OCI-LY7 (cell line): ENCODE results near the gene MSS51. TPM values are rescaled to one million over a fixed set of nuclear protein-coding genes. Genes with fewer than 3 reads are reported as not detected.

Experiments used
- BruUV-seq: library from RNA; stranded (reverse); fragments of 400-500 nt; replicated peaks from 2 replicates; lab custom pipeline; 2021; lab: Mats Ljungman, UMichigan
- CTCF ChIA-PET: fragments of 300-600 bp; sonication (Branson Sonifier 250); formaldehyde crosslinking; loops from one replicate; lab custom pipeline; 2022; ENCODE audit warnings: antibody characterized with exemption; ENCODE audit not compliant: unreplicated experiment; lab: Charles Lee
- POLR2A ChIA-PET: fragments of 300-600 bp; sonication (Branson Sonifier 250); formaldehyde crosslinking; loops from one replicate; lab custom pipeline; 2022; ENCODE audit warnings: antibody characterized with exemption; lab: Charles Lee
- DNase-seq: peaks from one replicate; pipeline ENCODE4 v3.0.0-alpha.2; 2015; ENCODE audit warnings: low spot score
- H2AFZ ChIP-seq: fragments of 200-600 bp; sonication (generic), shearing (Covaris generic); 2 replicates; pipeline ENCODE4 v1.6.1; 2014; ENCODE audit warnings: mild to moderate bottlenecking, antibody characterized with exemption, low read length, moderate library complexity
- H3K27ac ChIP-seq: fragments of 200-600 bp; sonication (generic); 2 replicates; pipeline ENCODE4 v1.5.1; 2014; ENCODE audit warnings: mixed run types, low read depth, mild to moderate bottlenecking, moderate library complexity, low read length, inconsistent platforms; ENCODE audit not compliant: poor library complexity, severe bottlenecking
- H3K36me3 ChIP-seq: fragments of 200-600 bp; sonication (generic); 2 replicates; pipeline ENCODE4 v1.6.1; 2014; ENCODE audit warnings: mild to moderate bottlenecking, antibody characterized with exemption, low read length, moderate library complexity, mixed read lengths; ENCODE audit not compliant: insufficient read depth
- H3K4me1 ChIP-seq: fragments of 200-600 bp; sonication (generic); 2 replicates; pipeline ENCODE4 v1.5.1; 2014; ENCODE audit warnings: mild to moderate bottlenecking, low read length; ENCODE audit not compliant: insufficient read depth, poor library complexity, severe bottlenecking
- H3K4me2 ChIP-seq: fragments of 200-600 bp; sonication (generic); 2 replicates; pipeline ENCODE4 v1.6.1; 2014; ENCODE audit warnings: mild to moderate bottlenecking, low read length
- H3K4me3 ChIP-seq: fragments of 200-600 bp; sonication (generic); 2 replicates; pipeline ENCODE4 v1.5.1; 2014; ENCODE audit warnings: mild to moderate bottlenecking, low read depth, low read length; ENCODE audit not compliant: poor library complexity, severe bottlenecking
- H3K79me2 ChIP-seq: fragments of 200-600 bp; sonication (generic); 2 replicates; pipeline ENCODE4 v1.6.1; 2016; ENCODE audit warnings: low read depth, mild to moderate bottlenecking, low read length, moderate library complexity, mixed read lengths; ENCODE audit not compliant: insufficient read depth
- H3K9me2 ChIP-seq: fragments of 200-600 bp; sonication (generic); 2 replicates; pipeline ENCODE4 v1.6.1; 2016; ENCODE audit warnings: mild to moderate bottlenecking, low read length, mixed read lengths; ENCODE audit not compliant: insufficient read depth
- H3K9me3 ChIP-seq: fragments of 200-600 bp; sonication (generic); 2 replicates; pipeline ENCODE4 v1.6.1; 2014; ENCODE audit warnings: mild to moderate bottlenecking, mixed run types, low read length, mixed read lengths
- H4K20me1 ChIP-seq: fragments of 200-600 bp; sonication (generic); 2 replicates; pipeline ENCODE4 v1.6.1; 2014; ENCODE audit warnings: mild to moderate bottlenecking, antibody characterized with exemption, low read length, moderate library complexity, mixed read lengths; ENCODE audit not compliant: insufficient read depth
- CTCF ChIP-seq: fragments of 200-600 bp; sonication (generic); conservative IDR thresholded peaks from 2 replicates; pipeline ENCODE4 v1.5.1; 2014; ENCODE audit warnings: mild to moderate bottlenecking, antibody characterized with exemption, low read length, moderate library complexity, mixed read lengths
- EZH2phosphoT487 ChIP-seq: fragments of 200-600 bp; sonication (generic); IDR thresholded peaks from 2 replicates; pipeline ENCODE4 v1.6.1; 2018; ENCODE audit warnings: low read depth, borderline replicate concordance, mild to moderate bottlenecking, mixed run types, antibody characterized with exemption, low read length, moderate library complexity, mixed read lengths
- intact Hi-C: fragments of 100-400 bp; cut with micrococcal nuclease; formaldehyde crosslinking; loops from one replicate; pipeline ENCODE4 v1.10.0; 2022; ENCODE audit not compliant: unreplicated experiment
- total RNA-seq, 2 experiments: library from RNA; depleted of rRNA in 1 of 2; stranded (reverse); fragments of >200 nt in 1 of 2; shearing (Covaris generic) in 1 of 2; gene quantifications; 2 replicates each; pipeline ENCODE4 v1.2.3, GENCODE V29; 2014 to 2022

Gene MSS51
- total RNA-seq, 2 experiments from 2014 or later = 3.9 to 4.2 TPM

DNA sequence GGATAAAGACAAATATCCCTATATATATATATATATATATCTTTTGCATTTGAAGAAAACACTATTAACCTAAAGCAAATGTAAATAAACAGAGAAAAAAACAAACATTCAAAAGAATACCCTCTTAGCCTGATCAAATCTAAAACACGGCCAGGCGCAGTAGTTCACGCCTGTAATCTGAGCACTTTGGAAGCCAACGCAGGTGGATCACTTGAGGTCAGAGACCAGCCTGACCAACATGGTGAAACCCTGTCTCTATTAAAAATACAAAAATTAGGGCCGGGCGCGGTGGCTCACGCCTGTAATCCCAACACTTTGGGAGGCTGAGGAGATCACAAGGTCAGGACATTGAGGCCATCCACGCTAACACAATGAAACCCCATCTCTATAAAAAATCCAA is 28.7 kb downstream of the MSS51 start:
- intact Hi-C loops = no loop called here
- no peak overlapping the region for H3K27ac ChIP-seq
- no TSS peak for BruUV-seq
- no peak overlapping the region for H3K4me2 ChIP-seq
- no peak overlapping the region for H2AFZ ChIP-seq
- H3K4me1 ChIP-seq = peaks cover 12% of the 10 kb centered on the region
- no peaks in the 10 kb centered on the region for H3K9me2 ChIP-seq
- H3K36me3 ChIP-seq = peaks cover 24% of the 10 kb centered on the region
- CTCF ChIA-PET = no interaction called here
- H3K9me3 ChIP-seq = 0 out of 2 replicates have a peak, but pooled peaks cover 5% of the 10 kb centered on the region
- H3K4me3 ChIP-seq = no peak overlapping the region
- TF ChIP-seq EZH2phosphoT487 (no peak), CTCF (no peak)
- peaks cover 83% of the 10 kb centered on the region for H3K79me2 ChIP-seq
- DNase-seq = no peak
- POLR2A ChIA-PET = no interaction called here
- H4K20me1 ChIP-seq = 0 out of 2 replicates have a peak, but pooled peaks cover 7% of the 10 kb centered on the region

DNA sequence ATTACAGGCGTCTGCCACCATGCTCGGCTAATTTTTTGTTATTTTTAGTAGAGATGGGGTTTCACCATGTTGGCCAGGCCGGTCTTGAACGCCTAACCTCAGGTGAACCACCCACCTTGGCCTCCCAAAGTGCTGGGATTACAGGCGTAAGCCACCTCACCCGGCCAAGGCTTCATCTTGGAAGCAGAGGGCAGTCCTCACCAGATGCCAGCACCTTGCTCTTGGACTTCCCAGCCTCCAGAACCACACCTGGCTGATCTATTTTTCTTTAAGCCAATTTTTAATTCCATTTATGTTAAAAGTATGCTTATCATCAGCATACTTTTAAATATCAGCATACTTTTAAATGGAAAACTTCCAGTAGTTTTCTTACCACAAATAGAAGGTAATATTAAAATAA is 31.7 kb downstream of the MSS51 start:
- Histone ChIP-seq H3K27ac (no peak overlapping the region), H3K4me2 (no peak overlapping the region), H3K9me2 (no peaks in the 10 kb centered on the region), H3K36me3 (peaks cover 32% of the 10 kb centered on the region), H4K20me1 (no peaks in the 10 kb centered on the region), H3K9me3 (0 out of 2 replicates have a peak, but pooled peaks cover 5% of the 10 kb centered on the region), H3K79me2 (peaks cover 53% of the 10 kb centered on the region), H3K4me3 (no peak overlapping the region), H3K4me1 (peaks cover 18% of the 10 kb centered on the region), H2AFZ (no peak overlapping the region)
- TF ChIP-seq CTCF = no peak
- TF ChIP-seq EZH2phosphoT487 = no peak
- BruUV-seq = no TSS peak
- POLR2A ChIA-PET = interaction anchor here (0.6 to 1.0 kb wide), 4 partner anchors 10 to 1658 kb away, joined by 3 read pairs; no protein-coding TSS in a partner anchor
- no peak for DNase-seq
- intact Hi-C loops = no loop called here
- CTCF ChIA-PET = no interaction called here

DNA sequence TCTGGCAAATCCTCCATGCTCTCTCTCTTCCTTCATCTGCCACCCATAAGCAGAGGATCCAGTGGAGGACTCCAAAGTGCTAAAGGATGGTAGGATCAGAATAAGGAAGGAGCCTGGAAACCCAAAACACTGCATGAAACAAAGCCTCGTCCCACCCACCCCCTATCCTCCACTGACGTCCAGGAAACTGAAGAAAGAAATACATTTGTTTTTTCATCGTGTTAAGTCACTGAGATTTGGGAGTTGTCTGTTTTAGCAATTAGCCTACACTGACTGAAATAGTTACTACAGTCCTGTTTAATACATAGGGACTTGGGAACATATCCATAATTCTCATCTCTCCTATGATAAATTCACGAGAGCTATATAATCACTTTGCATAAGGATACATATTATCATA is 34.3 kb downstream of the MSS51 start:
- intact Hi-C loops = no loop called here
- Histone ChIP-seq H4K20me1 (no peaks in the 10 kb centered on the region), H3K4me2 (no peak overlapping the region), H3K4me3 (no peak overlapping the region), H3K9me3 (0 out of 2 replicates have a peak, but pooled peaks cover 5% of the 10 kb centered on the region), H2AFZ (no peak overlapping the region), H3K9me2 (no peaks in the 10 kb centered on the region), H3K27ac (no peak overlapping the region), H3K4me1 (peaks cover 6% of the 10 kb centered on the region), H3K36me3 (peaks cover 54% of the 10 kb centered on the region), H3K79me2 (peaks cover 34% of the 10 kb centered on the region)
- CTCF ChIA-PET = no interaction called here
- BruUV-seq = no TSS peak
- POLR2A ChIA-PET = interaction anchor here (1.0 kb wide), 1 partner anchor 96 kb away, joined by 4 read pairs; no protein-coding TSS in a partner anchor
- no peak for DNase-seq
- TF ChIP-seq EZH2phosphoT487 (no peak), CTCF (no peak)
